Glutamatergic neuron (in vitro differentiated cells): ENCODE data around the gene ZNF407. TPM values are rescaled to one million over a fixed set of nuclear protein-coding genes. Genes with fewer than 3 reads are reported as not detected.

Experiments used
- DNase-seq: peaks from one replicate; pipeline ENCODE4 v3.0.0; 2022
- H3K27ac Mint-ChIP-seq: one replicate; pipeline ENCODE4 v1.8.0; 2020; ENCODE audit warnings: mild to moderate bottlenecking, mixed read lengths, inconsistent platforms; ENCODE audit not compliant: unreplicated experiment
- H3K27me3 Mint-ChIP-seq: one replicate; pipeline ENCODE4 v1.8.0; 2020; ENCODE audit warnings: mild to moderate bottlenecking, moderate library complexity, mixed read lengths, inconsistent platforms; ENCODE audit not compliant: unreplicated experiment
- H3K36me3 Mint-ChIP-seq: one replicate; pipeline ENCODE4 v1.8.0; 2020; ENCODE audit warnings: mild to moderate bottlenecking, mixed read lengths, inconsistent platforms; ENCODE audit not compliant: unreplicated experiment
- H3K4me1 Mint-ChIP-seq: one replicate; pipeline ENCODE4 v1.8.0; 2020; ENCODE audit warnings: mild to moderate bottlenecking, low read depth, mixed read lengths, inconsistent platforms; ENCODE audit not compliant: unreplicated experiment
- H3K4me3 Mint-ChIP-seq: one replicate; pipeline ENCODE4 v1.8.0; 2020; ENCODE audit warnings: mild to moderate bottlenecking, mixed read lengths, inconsistent platforms; ENCODE audit not compliant: unreplicated experiment
- H3K9me3 Mint-ChIP-seq: one replicate; pipeline ENCODE4 v1.8.0; 2020; ENCODE audit warnings: mild to moderate bottlenecking, moderate library complexity, mixed read lengths, inconsistent platforms; ENCODE audit not compliant: unreplicated experiment
- total RNA-seq: library from RNA; stranded (reverse); fragmentation: NEBNext Ultra II Directional; extraction: Animal tissue kit (Norgen Biotek cat#: 25700); gene quantifications from one replicate; pipeline ENCODE4 v1.2.1, GENCODE V29; 2021; ENCODE audit not compliant: unreplicated experiment
- TF ChIP-seq, protein P1 (sequence below): fragments of 200-600 bp; sonication (generic); IDR thresholded peaks from one replicate; pipeline ENCODE4 v1.5.0; 2021; ENCODE audit not compliant: partially characterized antibody, unreplicated experiment

ZNF407 gene
- total RNA-seq, 1 donor from 2014 or later: 15.8 TPM

DNA sequence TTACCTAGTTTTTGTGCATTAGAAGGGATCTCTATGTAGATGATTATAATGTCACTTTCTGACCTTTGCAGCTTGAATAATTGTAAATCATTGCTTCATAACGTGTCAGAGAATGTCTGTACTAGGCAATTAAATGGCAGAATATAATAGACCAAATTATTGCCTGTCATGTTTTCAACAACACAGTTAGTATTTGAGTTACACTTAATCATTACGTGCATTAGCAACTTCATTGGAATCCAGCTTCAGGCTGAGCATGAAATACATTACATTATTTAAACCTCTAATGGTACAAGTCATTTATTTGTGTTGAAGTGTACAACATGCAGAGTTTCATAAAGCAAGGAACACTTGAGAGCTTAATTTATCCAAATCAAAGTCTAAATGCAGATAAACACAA lies 48.0 kb downstream of the ZNF407 start:
- Mint-ChIP-seq H3K27me3 (no peaks in the 10 kb centered on the region), H3K4me1 (no peaks in the 10 kb centered on the region), H3K9me3 (no peaks in the 10 kb centered on the region), H3K27ac (no peak overlapping the region), H3K36me3 (no peaks in the 10 kb centered on the region), H3K4me3 (no peak overlapping the region)
- TF ChIP-seq, protein P1, sequence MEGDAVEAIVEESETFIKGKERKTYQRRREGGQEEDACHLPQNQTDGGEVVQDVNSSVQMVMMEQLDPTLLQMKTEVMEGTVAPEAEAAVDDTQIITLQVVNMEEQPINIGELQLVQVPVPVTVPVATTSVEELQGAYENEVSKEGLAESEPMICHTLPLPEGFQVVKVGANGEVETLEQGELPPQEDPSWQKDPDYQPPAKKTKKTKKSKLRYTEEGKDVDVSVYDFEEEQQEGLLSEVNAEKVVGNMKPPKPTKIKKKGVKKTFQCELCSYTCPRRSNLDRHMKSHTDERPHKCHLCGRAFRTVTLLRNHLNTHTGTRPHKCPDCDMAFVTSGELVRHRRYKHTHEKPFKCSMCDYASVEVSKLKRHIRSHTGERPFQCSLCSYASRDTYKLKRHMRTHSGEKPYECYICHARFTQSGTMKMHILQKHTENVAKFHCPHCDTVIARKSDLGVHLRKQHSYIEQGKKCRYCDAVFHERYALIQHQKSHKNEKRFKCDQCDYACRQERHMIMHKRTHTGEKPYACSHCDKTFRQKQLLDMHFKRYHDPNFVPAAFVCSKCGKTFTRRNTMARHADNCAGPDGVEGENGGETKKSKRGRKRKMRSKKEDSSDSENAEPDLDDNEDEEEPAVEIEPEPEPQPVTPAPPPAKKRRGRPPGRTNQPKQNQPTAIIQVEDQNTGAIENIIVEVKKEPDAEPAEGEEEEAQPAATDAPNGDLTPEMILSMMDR: no peak
- no peak for DNase-seq

DNA sequence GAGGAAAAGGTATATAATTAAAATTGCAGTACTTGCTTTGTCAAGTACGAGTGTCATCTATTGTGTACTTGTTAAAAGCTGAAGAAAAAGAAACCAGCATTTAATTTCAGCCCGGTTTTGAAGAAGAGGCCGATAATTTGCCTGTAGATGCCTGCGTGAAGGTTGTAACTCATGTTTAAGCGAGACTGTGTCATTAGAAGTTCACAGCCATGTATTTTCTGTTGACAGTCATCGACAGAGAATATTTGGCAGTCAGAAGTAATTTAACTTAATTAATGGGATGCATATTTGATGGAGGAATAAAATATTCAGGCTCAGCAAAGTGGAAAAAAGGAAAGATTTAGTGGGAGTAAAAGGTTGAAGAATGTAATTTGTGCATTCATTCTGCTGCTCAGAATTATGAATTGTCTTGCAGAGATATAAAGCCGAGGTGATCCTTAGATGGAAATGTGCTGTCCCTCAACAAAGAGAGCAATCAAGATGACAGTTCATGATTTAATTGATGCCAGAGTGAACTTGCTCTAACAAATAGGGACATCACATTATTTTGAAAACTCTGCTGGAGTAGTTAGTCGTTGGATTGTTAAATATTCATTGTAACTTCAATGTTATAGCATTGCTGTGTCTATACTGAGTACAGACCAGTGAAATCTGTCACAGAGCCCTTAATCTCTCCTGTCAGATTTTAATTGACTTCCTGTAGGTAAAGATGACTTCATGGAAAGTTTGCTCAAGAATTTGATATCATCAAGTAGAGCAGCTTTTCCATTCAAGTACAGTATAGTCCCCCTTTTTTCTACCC lies 53.9 kb downstream of the ZNF407 start:
- H3K9me3 Mint-ChIP-seq: no peaks in the 10 kb centered on the region
- no peak for DNase-seq
- H3K27me3 Mint-ChIP-seq: no peaks in the 10 kb centered on the region
- H3K4me3 Mint-ChIP-seq: no peak overlapping the region
- peaks cover 3% of the 10 kb centered on the region for H3K4me1 Mint-ChIP-seq
- H3K36me3 Mint-ChIP-seq: no peaks in the 10 kb centered on the region
- TF ChIP-seq, protein P1: no peak
- H3K27ac Mint-ChIP-seq: no peak overlapping the region

DNA sequence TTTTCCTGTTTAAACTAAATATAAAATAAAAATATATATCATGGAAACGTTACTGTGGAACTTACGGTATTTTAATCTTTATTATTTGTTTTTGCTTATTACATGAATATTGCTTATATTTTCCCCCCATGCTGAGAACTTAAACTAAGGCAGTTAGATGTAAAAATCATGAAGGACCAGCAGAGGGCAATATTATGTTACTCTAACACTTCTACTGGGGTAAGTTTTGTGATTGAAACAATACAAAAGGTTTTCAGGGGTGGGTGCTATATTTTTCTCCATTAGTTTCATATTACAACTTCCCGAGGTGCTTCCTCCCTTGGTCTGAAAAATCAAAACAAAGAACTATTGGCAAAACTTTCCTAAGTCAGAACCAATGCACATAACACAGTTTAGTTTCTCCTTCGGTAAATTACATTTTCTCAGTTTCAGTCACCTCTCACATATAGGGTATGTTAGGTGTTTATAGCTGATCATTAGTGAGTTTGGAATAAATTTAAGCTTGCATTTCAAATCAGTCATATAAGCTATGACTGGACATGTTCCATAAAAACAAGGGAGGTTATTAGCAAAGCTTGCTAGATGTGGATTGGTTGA lies 54.8 kb downstream of the ZNF407 start:
- TF ChIP-seq, protein P1: peak; percentile 79
- no peak overlapping the region for H3K4me3 Mint-ChIP-seq
- no peak for DNase-seq
- H3K27ac Mint-ChIP-seq: no peak overlapping the region
- no peaks in the 10 kb centered on the region for H3K36me3 Mint-ChIP-seq
- H3K9me3 Mint-ChIP-seq: no peaks in the 10 kb centered on the region
- peaks cover 5% of the 10 kb centered on the region for H3K4me1 Mint-ChIP-seq
- no peaks in the 10 kb centered on the region for H3K27me3 Mint-ChIP-seq

DNA sequence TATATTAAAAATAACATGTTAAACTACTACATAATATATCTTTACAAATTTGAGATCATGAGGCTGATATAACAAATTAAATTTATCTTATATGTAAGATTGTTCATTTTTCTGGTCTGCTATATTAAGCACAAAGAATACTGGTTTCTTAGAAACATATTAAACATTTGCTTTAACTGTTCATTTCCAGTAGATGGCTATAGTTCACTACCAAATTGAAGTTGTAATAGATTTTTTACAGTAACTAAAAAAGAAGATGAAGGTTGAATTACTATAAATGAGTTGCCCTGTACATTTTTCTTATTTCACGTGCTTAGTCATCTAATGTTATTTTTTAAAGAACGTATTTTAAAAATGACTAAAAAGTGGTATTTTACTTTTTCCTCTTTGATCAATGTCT lies 57.0 kb downstream of the ZNF407 start:
- DNase-seq: no peak
- TF ChIP-seq, protein P1: no peak
- H3K4me3 Mint-ChIP-seq: no peak overlapping the region
- no peak overlapping the region for H3K27ac Mint-ChIP-seq
- no peaks in the 10 kb centered on the region for H3K9me3 Mint-ChIP-seq
- H3K36me3 Mint-ChIP-seq: no peaks in the 10 kb centered on the region
- no peaks in the 10 kb centered on the region for H3K27me3 Mint-ChIP-seq
- H3K4me1 Mint-ChIP-seq: peaks cover 6% of the 10 kb centered on the region

DNA sequence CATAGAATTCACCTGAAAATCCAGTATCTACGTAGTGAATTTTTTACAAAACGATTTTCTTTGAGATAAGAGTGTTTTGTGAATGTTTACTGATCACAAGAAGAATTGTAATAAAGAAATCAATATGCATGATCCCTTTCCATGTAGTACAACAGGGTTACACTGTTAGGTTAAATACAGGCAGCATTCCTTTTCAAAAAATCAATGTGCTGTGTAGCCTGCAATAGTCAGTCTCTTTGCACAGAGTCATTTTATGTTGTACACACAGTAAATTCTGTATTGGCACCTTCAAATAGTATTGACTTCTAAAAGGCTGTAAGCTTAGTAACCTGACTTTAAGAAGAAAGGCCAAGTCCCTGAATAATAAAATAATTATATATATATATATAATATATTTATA lies 63.3 kb downstream of the ZNF407 start:
- Mint-ChIP-seq H3K4me3 (no peak overlapping the region), H3K36me3 (no peaks in the 10 kb centered on the region), H3K27ac (no peak overlapping the region), H3K9me3 (no peaks in the 10 kb centered on the region), H3K4me1 (peaks cover 6% of the 10 kb centered on the region), H3K27me3 (peaks cover 1% of the 10 kb centered on the region)
- TF ChIP-seq, protein P1: no peak
- no peak for DNase-seq
